Gastroesophageal sphincter (tissue), 4 donors: ENCODE results near the gene ACIN1. TPM values are rescaled to one million over a fixed set of nuclear protein-coding genes. Genes with fewer than 3 reads are reported as not detected.

Experiments used
- ATAC-seq: fragments of 150-250 bp; one replicate; pipeline ENCODE4 v1.9.1; 2016; ENCODE audit warnings: mild to moderate bottlenecking, moderate library complexity
- H3K27ac ChIP-seq, 4 donors: fragments of 200-600 bp; sonication (generic) in 3 of 4; 1 replicate in 3 of 4; 2 replicates in 1 of 4; pipeline ENCODE4 v1.5.1; 2016 to 2019
- H3K27me3 ChIP-seq: fragments of 200-600 bp; sonication (generic); one replicate; pipeline ENCODE4 v1.5.1; 2019
- H3K36me3 ChIP-seq, 2 donors: fragments of 200-600 bp; sonication (generic); one replicate each; pipeline ENCODE4 v1.5.1; 2019; ENCODE audit warnings: control low read depth in 1 of 2
- H3K4me1 ChIP-seq, 3 donors: fragments of 200-600 bp; sonication (generic); 1 replicate in 2 of 3; 2 replicates in 1 of 3; pipeline ENCODE4 v1.5.1; 2016 to 2019; ENCODE audit warnings: control low read depth in 2 of 3
- H3K4me3 ChIP-seq, 2 donors: fragments of 200-600 bp; sonication (generic); one replicate each; pipeline ENCODE4 v1.5.1; 2019; ENCODE audit warnings: mild to moderate bottlenecking in 1 of 2, moderate library complexity in 1 of 2
- H3K9me3 ChIP-seq, 3 donors: fragments of 200-600 bp; sonication (generic); one replicate each; pipeline ENCODE4 v1.5.1; 2017 to 2019; ENCODE audit warnings: control low read depth in 2 of 3
- CTCF ChIP-seq, 4 experiments: fragments of 200-600 bp in 2 of 4; fragments of 450-650 bp in 2 of 4; sonication (generic) in 1 of 4; IDR thresholded peaks; one replicate each; pipeline ENCODE4 v1.5.1; 2017 to 2019; ENCODE audit warnings: antibody characterized with exemption in 4 of 4, mild to moderate bottlenecking in 2 of 4, moderate library complexity in 2 of 4
- EP300 ChIP-seq: sonication (generic); formaldehyde crosslinking; IDR thresholded peaks from one replicate; pipeline ENCODE4 v1.6.1; 2017; ENCODE audit warnings: antibody characterized with exemption, mild to moderate bottlenecking
- POLR2A ChIP-seq, 2 donors: fragments of 450-650 bp; IDR thresholded peaks; one replicate each; pipeline ENCODE4 v1.6.1; 2017; ENCODE audit warnings: antibody characterized with exemption in 2 of 2, mild to moderate bottlenecking in 2 of 2, moderate library complexity in 1 of 2
- POLR2AphosphoS5 ChIP-seq: sonication (generic); formaldehyde crosslinking; IDR thresholded peaks from one replicate; pipeline ENCODE4 v1.6.1; 2017; ENCODE audit warnings: antibody characterized with exemption
- WGBS, 2 donors: methylation state at CpG; one replicate each; pipeline ENCODE4 v1.1.5; 2018; ENCODE audit warnings: low coverage in 1 of 2; 5-methylcytosine and 5-hydroxymethylcytosine counted together
- total RNA-seq, 4 donors: library from RNA; depleted of rRNA; stranded (reverse); fragments of >200 nt; gene quantifications; one replicate each; pipeline ENCODE4 v1.1.0, GENCODE V29; 2016

ACIN1 gene
- total RNA-seq, 4 donors from 2014 or later, result 55.7 to 121 (median 91.8) TPM

DNA sequence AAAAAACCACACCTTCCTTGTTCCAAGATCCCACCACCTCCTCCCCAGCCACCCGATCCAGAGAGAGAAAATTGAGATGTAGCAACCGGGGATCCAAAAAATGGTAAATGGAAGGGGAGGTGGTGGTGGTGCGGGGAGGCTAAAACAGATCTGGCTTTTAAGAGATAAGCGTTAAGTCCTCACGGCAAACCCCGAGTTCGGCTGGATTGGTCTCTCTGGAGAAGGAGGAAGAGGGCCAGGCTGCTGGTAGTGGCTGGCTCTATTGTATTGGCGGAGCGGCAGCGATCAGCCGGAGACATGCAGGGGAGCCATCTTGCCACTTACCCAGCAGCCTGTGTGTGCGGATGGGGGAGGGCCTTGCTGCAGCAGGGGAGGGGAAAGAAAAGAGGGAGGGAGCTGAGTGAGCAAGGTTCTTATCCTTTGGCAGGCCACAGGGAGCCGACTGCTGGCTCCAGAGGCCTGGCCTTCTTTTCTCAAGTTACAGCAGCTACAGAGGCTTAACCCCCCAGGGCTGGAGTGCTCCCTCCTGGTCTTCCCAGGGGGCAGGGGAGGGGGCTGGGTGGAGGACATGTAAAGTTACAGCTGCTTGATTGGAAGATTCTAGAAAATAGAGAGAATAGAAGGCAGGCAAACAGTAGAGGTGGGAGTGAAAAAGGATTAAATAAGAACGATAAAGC is 23.6 kb downstream of the ACIN1 start:
- Histone ChIP-seq H3K4me3 (peak overlapping the region; percentile 41 to 62), H3K9me3 (no peaks in the 10 kb centered on the region), H3K27me3 (no peaks in the 10 kb centered on the region), H3K27ac (peak overlapping the region; percentile 37 to 90 (median 84)), H3K4me1 (peaks cover 10 to 67% (median 24%) of the 10 kb centered on the region in 3 donors), H3K36me3 (peaks cover 3 to 76% of the 10 kb centered on the region in 2 donors)
- TF ChIP-seq POLR2AphosphoS5 (peak; percentile 70), POLR2A (IDR thresholded peaks at IDR 0.05) (no peak), EP300 (no peak), CTCF (IDR thresholded peaks at IDR 0.05) (peak in 1 of 4 experiments; percentile 37)
- ATAC-seq, result peak; percentile 92
- 0% methylated on average over 9 to 14 of the region's 14 CpGs for WGBS, 2 donors

DNA sequence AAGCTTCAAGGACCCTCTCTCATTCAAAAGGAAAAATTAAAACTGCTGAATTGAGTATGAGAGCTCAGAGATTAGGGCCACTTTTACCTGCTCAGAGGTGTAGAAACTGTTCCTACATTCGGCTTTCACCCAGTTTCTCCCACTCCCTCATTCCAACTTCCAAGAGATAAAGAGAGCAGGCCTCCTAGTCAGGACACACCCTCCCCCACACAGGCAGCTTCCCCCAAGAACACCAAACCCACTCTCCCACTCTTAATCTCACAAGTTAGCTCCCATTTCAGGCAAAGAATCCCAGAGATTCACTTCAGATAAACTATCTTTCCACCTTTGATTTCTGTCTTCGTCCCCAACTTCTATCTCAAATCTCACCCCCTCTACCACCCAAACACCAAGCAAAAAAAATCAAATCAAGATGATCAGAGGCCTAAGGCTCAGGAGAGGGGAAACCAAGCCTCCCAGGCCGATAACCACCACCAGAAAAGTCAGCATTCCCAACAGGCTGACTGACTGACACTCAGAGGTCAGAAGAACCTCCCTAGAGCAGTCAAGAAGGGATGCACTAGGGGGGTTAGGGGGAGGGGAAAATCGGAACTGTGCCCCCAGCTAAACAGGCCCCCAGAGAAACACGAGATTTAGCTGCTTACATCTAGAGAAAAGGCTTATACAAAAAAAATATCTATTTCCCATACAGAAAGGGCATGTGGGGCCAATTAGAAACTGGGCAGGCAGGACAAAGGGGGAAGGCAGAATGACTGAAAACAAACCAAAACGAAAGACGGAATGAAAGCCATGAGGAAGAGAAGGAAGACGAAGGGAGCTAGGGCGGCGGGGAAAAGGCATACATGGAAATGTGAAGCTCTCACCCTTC is 24.4 kb downstream of the ACIN1 start:
- H3K4me3 ChIP-seq, result peak overlapping the region; percentile 41 to 62
- H3K27ac ChIP-seq, result peak overlapping the region; percentile 37 to 85 (median 68)
- 6% methylated on average over 9 of the region's 10 CpGs for WGBS, 2 donors
- peaks cover 10 to 60% (median 24%) of the 10 kb centered on the region in 3 donors for H3K4me1 ChIP-seq
- no peak for ATAC-seq
- TF ChIP-seq EP300 (no peak), POLR2AphosphoS5 (no peak), POLR2A (IDR thresholded peaks at IDR 0.05) (no peak), CTCF (IDR thresholded peaks at IDR 0.05) (no peak)
- peaks cover 0 to 76% of the 10 kb centered on the region in 2 donors for H3K36me3 ChIP-seq
- no peaks in the 10 kb centered on the region for H3K9me3 ChIP-seq
- no peaks in the 10 kb centered on the region for H3K27me3 ChIP-seq

DNA sequence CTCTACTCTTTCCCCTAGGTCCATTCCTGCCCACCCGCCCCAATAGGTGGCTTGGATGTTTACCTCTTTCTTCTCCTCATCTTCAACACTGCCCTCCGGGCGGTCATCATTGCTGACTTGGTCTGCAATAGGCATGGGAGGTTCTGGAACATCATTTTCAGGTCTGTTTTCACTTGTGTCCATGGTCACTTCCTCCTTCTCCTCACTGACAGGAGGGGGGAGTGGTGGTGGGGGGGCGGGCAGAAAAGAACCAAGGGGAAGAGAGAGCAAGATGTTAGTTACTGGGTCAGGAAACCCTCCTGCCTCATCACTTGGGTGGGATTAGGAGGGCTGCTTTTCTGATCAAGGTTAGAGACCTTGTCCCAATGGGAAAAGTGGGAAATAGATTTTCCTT is 25.5 kb downstream of the ACIN1 start:
- no peak overlapping the region for H3K4me3 ChIP-seq
- TF ChIP-seq POLR2AphosphoS5 (no peak), POLR2A (IDR thresholded peaks at IDR 0.05) (no peak), EP300 (no peak), CTCF (IDR thresholded peaks at IDR 0.05) (no peak)
- H3K27ac ChIP-seq, result peak overlapping the region in 3 of 4 donors; percentile 29 to 68 (median 47)
- H3K9me3 ChIP-seq, result no peaks in the 10 kb centered on the region
- WGBS, 2 donors, result 88% methylated on average over 3 of the region's 4 CpGs; no CpG with 5 or more reads in 1 of the 2 donors
- H3K27me3 ChIP-seq, result no peaks in the 10 kb centered on the region
- peaks cover 0 to 76% of the 10 kb centered on the region in 2 donors for H3K36me3 ChIP-seq
- H3K4me1 ChIP-seq, result peaks cover 10 to 60% (median 24%) of the 10 kb centered on the region in 3 donors
- ATAC-seq, result no peak

DNA sequence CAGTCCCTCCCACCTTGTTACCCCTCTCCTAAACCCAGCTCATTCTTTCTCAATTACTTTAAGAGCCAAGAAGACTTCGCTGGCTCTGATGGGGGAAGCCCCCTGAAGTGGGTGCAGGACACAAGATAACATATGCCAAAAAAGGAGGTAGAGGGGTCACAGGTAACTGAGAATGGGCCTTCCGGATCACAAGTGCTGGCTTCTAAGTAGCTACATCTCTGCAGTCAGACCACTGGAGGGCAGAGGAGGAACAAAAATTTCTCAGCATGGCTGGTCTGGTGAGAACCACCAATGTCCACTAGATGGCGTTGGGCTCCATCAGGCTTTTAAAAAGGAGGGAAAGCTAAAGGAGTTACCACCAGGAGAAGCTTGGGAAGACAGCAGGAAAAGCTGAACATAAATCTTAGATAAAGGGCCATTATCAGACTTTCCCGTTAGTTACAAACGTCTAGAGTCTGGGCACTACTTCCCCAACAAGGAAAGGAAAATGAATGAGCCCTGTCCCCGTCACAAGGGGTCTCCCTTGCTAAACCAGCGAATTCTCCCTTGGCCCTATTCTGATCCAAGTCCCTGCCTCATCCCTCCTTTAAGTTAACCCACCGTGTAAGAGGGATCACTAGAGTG is 26.0 kb downstream of the ACIN1 start:
- Histone ChIP-seq H3K27me3 (no peaks in the 10 kb centered on the region), H3K27ac (peak overlapping the region in 3 of 4 donors; percentile 37 to 68 (median 47)), H3K36me3 (peaks cover 0 to 76% of the 10 kb centered on the region in 2 donors), H3K4me3 (no peak overlapping the region), H3K9me3 (no peaks in the 10 kb centered on the region), H3K4me1 (peaks cover 10 to 60% (median 24%) of the 10 kb centered on the region in 3 donors)
- ATAC-seq, result peak; percentile 82
- WGBS, 2 donors, result 19 to 30% methylated on average over 7 to 8 of the region's 8 CpGs
- peak; percentile 95 to 99 (median 98) for TF ChIP-seq CTCF (IDR thresholded peaks at IDR 0.05)
- TF ChIP-seq POLR2AphosphoS5, result peak; percentile 12
- no peak for TF ChIP-seq POLR2A (IDR thresholded peaks at IDR 0.05)
